Measurements from ENCODE around the gene ELK4.

Gene ELK4

GRCh38 chr1:205595861-205596260 lies 36.0 kb downstream of the ELK4 start:
- Histone ChIP-seq H3K9ac (ENCODE audit: low read depth, low read length) (no peak overlapping the region), H3K4me1 (ENCODE audit: control insufficient read depth, insufficient read depth, low read length) (peaks cover 4% of the 10 kb centered on the region; the same call in 1 of the 2 replicates), H3K27me3 (ENCODE audit: control insufficient read depth, insufficient read depth, low read length) (no peaks in the 10 kb centered on the region), H3K27ac (ENCODE audit: low read depth, low read length) (no peak overlapping the region), H3K9me3 (ENCODE audit: control insufficient read depth, insufficient read depth, low read length) (no peaks in the 10 kb centered on the region), H3K36me3 (ENCODE audit: control insufficient read depth, insufficient read depth, low read length) (peaks cover 22% of the 10 kb centered on the region), H3K4me3 (ENCODE audit: low read depth, low read length) (no peak overlapping the region)

- Histone ChIP-seq H3K27me3 (ENCODE audit: control insufficient read depth, insufficient read depth, low read length) (no peaks in the 10 kb centered on the region), H3K9me3 (ENCODE audit: control insufficient read depth, insufficient read depth, low read length) (no peaks in the 10 kb centered on the region), H3K9ac (ENCODE audit: low read depth, low read length) (no peak overlapping the region), H3K27ac (ENCODE audit: low read depth, low read length) (no peak overlapping the region), H3K4me3 (ENCODE audit: low read depth, low read length) (no peak overlapping the region), H3K4me1 (ENCODE audit: control insufficient read depth, insufficient read depth, low read length) (peaks cover 4% of the 10 kb centered on the region; the same call in 1 of the 2 replicates), H3K36me3 (ENCODE audit: control insufficient read depth, insufficient read depth, low read length) (peaks cover 20% of the 10 kb centered on the region)
Observed at GRCh38 chr1:205595435-205595834, 36.4 kb downstream of the ELK4 start.

GRCh38 chr1:205594846-205595245 lies 37.0 kb downstream of the ELK4 start:
- Histone ChIP-seq H3K27me3 (ENCODE audit: control insufficient read depth, insufficient read depth, low read length) (no peaks in the 10 kb centered on the region), H3K9me3 (ENCODE audit: control insufficient read depth, insufficient read depth, low read length) (no peaks in the 10 kb centered on the region), H3K27ac (ENCODE audit: low read depth, low read length) (no peak overlapping the region), H3K9ac (ENCODE audit: low read depth, low read length) (no peak overlapping the region), H3K4me3 (ENCODE audit: low read depth, low read length) (no peak overlapping the region), H3K36me3 (ENCODE audit: control insufficient read depth, insufficient read depth, low read length) (peaks cover 18% of the 10 kb centered on the region), H3K4me1 (ENCODE audit: control insufficient read depth, insufficient read depth, low read length) (peaks cover 4% of the 10 kb centered on the region; the same call in 1 of the 2 replicates)

- no peaks in the 10 kb centered on the region for H3K27me3 ChIP-seq (ENCODE audit: control insufficient read depth, insufficient read depth, low read length)
- peaks cover 12% of the 10 kb centered on the region for H3K36me3 ChIP-seq (ENCODE audit: control insufficient read depth, insufficient read depth, low read length)
- H3K4me3 ChIP-seq (ENCODE audit: low read depth, low read length) = no peak overlapping the region
- H3K27ac ChIP-seq (ENCODE audit: low read depth, low read length) = no peak overlapping the region
- no peak overlapping the region for H3K9ac ChIP-seq (ENCODE audit: low read depth, low read length)
- peaks cover 4% of the 10 kb centered on the region; the same call in 1 of the 2 replicates for H3K4me1 ChIP-seq (ENCODE audit: control insufficient read depth, insufficient read depth, low read length)
- no peaks in the 10 kb centered on the region for H3K9me3 ChIP-seq (ENCODE audit: control insufficient read depth, insufficient read depth, low read length)
Observed at GRCh38 chr1:205593967-205594366, 37.8 kb downstream of the ELK4 start.

GRCh38 chr1:205593532-205593931 lies 38.3 kb downstream of the ELK4 start:
- Histone ChIP-seq H3K27me3 (ENCODE audit: control insufficient read depth, insufficient read depth, low read length) (no peaks in the 10 kb centered on the region), H3K4me3 (ENCODE audit: low read depth, low read length) (no peak overlapping the region), H3K9me3 (ENCODE audit: control insufficient read depth, insufficient read depth, low read length) (no peaks in the 10 kb centered on the region), H3K27ac (ENCODE audit: low read depth, low read length) (no peak overlapping the region), H3K4me1 (ENCODE audit: control insufficient read depth, insufficient read depth, low read length) (peaks cover 4% of the 10 kb centered on the region; the same call in 1 of the 2 replicates), H3K36me3 (ENCODE audit: control insufficient read depth, insufficient read depth, low read length) (peaks cover 7% of the 10 kb centered on the region; the same call in 1 of the 2 replicates), H3K9ac (ENCODE audit: low read depth, low read length) (no peak overlapping the region)

GRCh38 chr1:205592443-205593003 lies 39.3 kb downstream of the ELK4 start:
- H3K27ac ChIP-seq (ENCODE audit: low read depth, low read length) = no peak overlapping the region
- H3K9ac ChIP-seq (ENCODE audit: low read depth, low read length) = no peak overlapping the region
- H3K4me1 ChIP-seq (ENCODE audit: control insufficient read depth, insufficient read depth, low read length) = peaks cover 4% of the 10 kb centered on the region; the same call in 1 of the 2 replicates
- no peaks in the 10 kb centered on the region for H3K9me3 ChIP-seq (ENCODE audit: control insufficient read depth, insufficient read depth, low read length)
- no peaks in the 10 kb centered on the region for H3K36me3 ChIP-seq (ENCODE audit: control insufficient read depth, insufficient read depth, low read length)
- no peaks in the 10 kb centered on the region for H3K27me3 ChIP-seq (ENCODE audit: control insufficient read depth, insufficient read depth, low read length)
- H3K4me3 ChIP-seq (ENCODE audit: low read depth, low read length) = peak overlapping the region; percentile 59; the same call in 1 of the 2 replicates

GRCh38 chr1:205591522-205592351 lies 40.1 kb downstream of the ELK4 start:
- Histone ChIP-seq H3K4me1 (ENCODE audit: control insufficient read depth, insufficient read depth, low read length) (peaks cover 4% of the 10 kb centered on the region; the same call in 1 of the 2 replicates), H3K36me3 (ENCODE audit: control insufficient read depth, insufficient read depth, low read length) (no peaks in the 10 kb centered on the region), H3K4me3 (ENCODE audit: low read depth, low read length) (peak overlapping the region; percentile 59), H3K9me3 (ENCODE audit: control insufficient read depth, insufficient read depth, low read length) (no peaks in the 10 kb centered on the region), H3K27me3 (ENCODE audit: control insufficient read depth, insufficient read depth, low read length) (no peaks in the 10 kb centered on the region), H3K27ac (ENCODE audit: low read depth, low read length) (peak overlapping the region; percentile 45), H3K9ac (ENCODE audit: low read depth, low read length) (peak overlapping the region; percentile 55)

GRCh38 chr1:205590777-205591513 lies 40.9 kb downstream of the ELK4 start:
- no peak overlapping the region for H3K4me3 ChIP-seq (ENCODE audit: low read depth, low read length)
- no peak overlapping the region for H3K9ac ChIP-seq (ENCODE audit: low read depth, low read length)
- H3K4me1 ChIP-seq (ENCODE audit: control insufficient read depth, insufficient read depth, low read length) = peaks cover 4% of the 10 kb centered on the region; the same call in 1 of the 2 replicates
- H3K36me3 ChIP-seq (ENCODE audit: control insufficient read depth, insufficient read depth, low read length) = no peaks in the 10 kb centered on the region
- H3K9me3 ChIP-seq (ENCODE audit: control insufficient read depth, insufficient read depth, low read length) = no peaks in the 10 kb centered on the region
- no peaks in the 10 kb centered on the region for H3K27me3 ChIP-seq (ENCODE audit: control insufficient read depth, insufficient read depth, low read length)
- H3K27ac ChIP-seq (ENCODE audit: low read depth, low read length) = no peak overlapping the region

GRCh38 chr1:205590457-205590768 lies 41.4 kb downstream of the ELK4 start:
- Histone ChIP-seq H3K27ac (ENCODE audit: low read depth, low read length) (no peak overlapping the region), H3K4me3 (ENCODE audit: low read depth, low read length) (no peak overlapping the region), H3K36me3 (ENCODE audit: control insufficient read depth, insufficient read depth, low read length) (no peaks in the 10 kb centered on the region), H3K4me1 (ENCODE audit: control insufficient read depth, insufficient read depth, low read length) (peaks cover 4% of the 10 kb centered on the region; the same call in 1 of the 2 replicates), H3K27me3 (ENCODE audit: control insufficient read depth, insufficient read depth, low read length) (no peaks in the 10 kb centered on the region), H3K9me3 (ENCODE audit: control insufficient read depth, insufficient read depth, low read length) (no peaks in the 10 kb centered on the region), H3K9ac (ENCODE audit: low read depth, low read length) (no peak overlapping the region)

- Histone ChIP-seq H3K4me1 (ENCODE audit: control insufficient read depth, insufficient read depth, low read length) (peaks cover 4% of the 10 kb centered on the region; the same call in 1 of the 2 replicates), H3K27me3 (ENCODE audit: control insufficient read depth, insufficient read depth, low read length) (no peaks in the 10 kb centered on the region), H3K27ac (ENCODE audit: low read depth, low read length) (no peak overlapping the region), H3K4me3 (ENCODE audit: low read depth, low read length) (no peak overlapping the region), H3K36me3 (ENCODE audit: control insufficient read depth, insufficient read depth, low read length) (no peaks in the 10 kb centered on the region), H3K9ac (ENCODE audit: low read depth, low read length) (no peak overlapping the region), H3K9me3 (ENCODE audit: control insufficient read depth, insufficient read depth, low read length) (no peaks in the 10 kb centered on the region)
Observed at GRCh38 chr1:205589618-205590456, 42.0 kb downstream of the ELK4 start.
